Loucy (cell line): Measurements from ENCODE around the gene SFXN3.

Source experiments
- H2AFZ ChIP-seq: fragments of 200-600 bp; sonication (generic); 2 replicates; pipeline ENCODE4 v1.6.0; 2016; ENCODE audit warnings: antibody characterized with exemption, mild to moderate bottlenecking, low read length, moderate library complexity
- H3F3A ChIP-seq: fragments of 200-600 bp; 2 replicates; pipeline ENCODE4 v1.6.0; 2016; ENCODE audit warnings: antibody characterized with exemption, low read depth, mild to moderate bottlenecking
- H3K27me3 ChIP-seq: fragments of 200-600 bp; sonication (generic); 2 replicates; pipeline ENCODE4 v1.6.1; 2014; ENCODE audit warnings: low read length, mild to moderate bottlenecking; ENCODE audit not compliant: insufficient read depth, poor library complexity, severe bottlenecking
- H3K36me3 ChIP-seq: fragments of 200-600 bp; sonication (generic); 2 replicates; pipeline ENCODE4 v1.6.1; 2016; ENCODE audit warnings: low read length; ENCODE audit not compliant: insufficient read depth
- H3K4me1 ChIP-seq: fragments of 200-600 bp; sonication (generic); 2 replicates; pipeline ENCODE4 v1.5.1; 2014; ENCODE audit warnings: low read length, mild to moderate bottlenecking; ENCODE audit not compliant: insufficient read depth, poor library complexity, severe bottlenecking
- H3K4me2 ChIP-seq: fragments of 200-600 bp; sonication (generic); 2 replicates; pipeline ENCODE4 v1.6.0; 2014; ENCODE audit warnings: antibody characterized with exemption, low read length, low read depth, mild to moderate bottlenecking; ENCODE audit not compliant: poor library complexity, severe bottlenecking
- H3K4me3 ChIP-seq: fragments of 200-600 bp; sonication (generic); 2 replicates; pipeline ENCODE4 v1.5.1; 2014; ENCODE audit warnings: low read length, mild to moderate bottlenecking, mixed read lengths; ENCODE audit not compliant: poor library complexity, severe bottlenecking
- H3K79me2 ChIP-seq: fragments of 200-600 bp; sonication (generic); 2 replicates; pipeline ENCODE4 v1.6.1; 2014; ENCODE audit warnings: low read length; ENCODE audit not compliant: insufficient read depth
- H3K9ac ChIP-seq: fragments of 200-600 bp; sonication (generic); 2 replicates; pipeline ENCODE4 v1.6.0; 2014; ENCODE audit warnings: mild to moderate bottlenecking, low read depth, low read length, moderate library complexity; ENCODE audit not compliant: poor library complexity, severe bottlenecking
- H3K9me2 ChIP-seq: fragments of 200-600 bp; sonication (generic); replicated peaks from 2 replicates; pipeline ENCODE4 v1.6.1; 2016; ENCODE audit warnings: low read depth, low read length, mixed read lengths
- H3K9me3 ChIP-seq: fragments of 200-600 bp; sonication (generic); 2 replicates; pipeline ENCODE4 v1.6.1; 2014; ENCODE audit warnings: mild to moderate bottlenecking, antibody characterized with exemption, low read length, low read depth; ENCODE audit not compliant: insufficient read depth
- H4K20me1 ChIP-seq: fragments of 200-600 bp; sonication (generic); 2 replicates; pipeline ENCODE4 v1.6.0; 2014; ENCODE audit warnings: antibody characterized with exemption, low read length, mild to moderate bottlenecking; ENCODE audit not compliant: insufficient read depth, poor library complexity, severe bottlenecking
- EZH2phosphoT487 ChIP-seq: fragments of 200-600 bp; IDR thresholded peaks from 2 replicates; pipeline ENCODE4 v1.6.1; 2018; ENCODE audit warnings: antibody characterized with exemption, mild to moderate bottlenecking, moderate library complexity, borderline replicate concordance
- TF ChIP-seq, protein P1 (sequence below): fragments of 200-600 bp; sonication (generic); conservative IDR thresholded peaks from 2 replicates; pipeline ENCODE4 v1.5.1; 2014; ENCODE audit warnings: mild to moderate bottlenecking, antibody characterized with exemption, low read length

The SFXN3 gene

DNA sequence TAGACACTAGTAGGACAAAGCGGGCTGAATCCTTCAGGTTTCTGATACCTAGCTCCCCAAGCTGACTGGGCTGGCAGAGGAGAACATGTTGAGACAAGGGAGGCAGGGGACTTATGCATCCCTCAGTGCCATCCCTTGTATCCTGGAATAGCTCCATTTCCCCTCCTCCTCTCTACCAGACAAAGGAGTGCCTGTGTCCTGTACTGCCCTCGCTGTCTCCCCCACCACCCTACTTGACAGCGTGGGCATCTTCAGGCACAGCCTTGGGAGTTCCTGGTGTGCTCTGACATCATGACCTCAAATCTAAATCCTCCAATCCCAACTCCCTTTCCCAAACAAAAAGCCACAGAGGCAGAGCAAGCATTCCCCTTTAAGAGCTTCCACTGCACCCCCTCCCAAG is 9.0 kb downstream of the SFXN3 start:
- Histone ChIP-seq H3K4me2 (no peak overlapping the region), H3K4me3 (no peak overlapping the region), H3K9ac (no peak overlapping the region), H3K9me2 (no peaks in the 10 kb centered on the region), H3K4me1 (peaks cover 22% of the 10 kb centered on the region), H3K36me3 (peaks cover 12% of the 10 kb centered on the region; the same call in 1 of the 2 replicates), H3F3A (peaks cover 5% of the 10 kb centered on the region; the same call in 1 of the 2 replicates), H3K27me3 (no peaks in the 10 kb centered on the region), H2AFZ (no peak overlapping the region), H3K9me3 (no peaks in the 10 kb centered on the region), H4K20me1 (no peaks in the 10 kb centered on the region), H3K79me2 (no peaks in the 10 kb centered on the region; the same call in 1 of the 2 replicates)
- TF ChIP-seq, protein P1, sequence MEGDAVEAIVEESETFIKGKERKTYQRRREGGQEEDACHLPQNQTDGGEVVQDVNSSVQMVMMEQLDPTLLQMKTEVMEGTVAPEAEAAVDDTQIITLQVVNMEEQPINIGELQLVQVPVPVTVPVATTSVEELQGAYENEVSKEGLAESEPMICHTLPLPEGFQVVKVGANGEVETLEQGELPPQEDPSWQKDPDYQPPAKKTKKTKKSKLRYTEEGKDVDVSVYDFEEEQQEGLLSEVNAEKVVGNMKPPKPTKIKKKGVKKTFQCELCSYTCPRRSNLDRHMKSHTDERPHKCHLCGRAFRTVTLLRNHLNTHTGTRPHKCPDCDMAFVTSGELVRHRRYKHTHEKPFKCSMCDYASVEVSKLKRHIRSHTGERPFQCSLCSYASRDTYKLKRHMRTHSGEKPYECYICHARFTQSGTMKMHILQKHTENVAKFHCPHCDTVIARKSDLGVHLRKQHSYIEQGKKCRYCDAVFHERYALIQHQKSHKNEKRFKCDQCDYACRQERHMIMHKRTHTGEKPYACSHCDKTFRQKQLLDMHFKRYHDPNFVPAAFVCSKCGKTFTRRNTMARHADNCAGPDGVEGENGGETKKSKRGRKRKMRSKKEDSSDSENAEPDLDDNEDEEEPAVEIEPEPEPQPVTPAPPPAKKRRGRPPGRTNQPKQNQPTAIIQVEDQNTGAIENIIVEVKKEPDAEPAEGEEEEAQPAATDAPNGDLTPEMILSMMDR = no peak
- no peak for TF ChIP-seq EZH2phosphoT487

DNA sequence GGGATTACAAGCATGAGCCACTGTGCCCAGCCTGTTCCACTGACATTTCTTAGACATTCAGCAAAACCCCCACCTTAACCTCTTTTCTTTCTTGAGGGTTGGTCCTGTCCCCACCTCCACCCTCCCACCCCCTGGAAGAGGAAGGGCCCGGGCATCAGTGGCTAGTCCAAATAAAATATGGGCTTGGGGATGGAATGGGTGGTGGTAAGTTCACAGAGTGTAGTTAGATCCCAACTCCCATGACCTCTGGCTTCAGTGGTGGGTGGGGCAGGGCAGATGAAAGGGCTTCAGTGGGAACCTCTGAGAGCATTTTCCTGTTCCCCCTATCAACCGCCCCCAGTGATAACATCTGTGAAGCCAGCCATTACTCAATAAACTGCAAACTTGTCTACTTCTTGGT is 9.8 kb downstream of the SFXN3 start:
- no peaks in the 10 kb centered on the region for H3K9me2 ChIP-seq
- H4K20me1 ChIP-seq = no peaks in the 10 kb centered on the region
- TF ChIP-seq, protein P1 = no peak
- no peak for TF ChIP-seq EZH2phosphoT487
- H3K4me2 ChIP-seq = no peak overlapping the region
- H3K27me3 ChIP-seq = no peaks in the 10 kb centered on the region
- no peaks in the 10 kb centered on the region for H3K9me3 ChIP-seq
- peaks cover 5% of the 10 kb centered on the region; the same call in 1 of the 2 replicates for H3F3A ChIP-seq
- no peak overlapping the region for H3K4me3 ChIP-seq
- H2AFZ ChIP-seq = no peak overlapping the region
- no peaks in the 10 kb centered on the region; the same call in 1 of the 2 replicates for H3K79me2 ChIP-seq
- H3K9ac ChIP-seq = no peak overlapping the region
- H3K36me3 ChIP-seq = peaks cover 12% of the 10 kb centered on the region; the same call in 1 of the 2 replicates
- peaks cover 22% of the 10 kb centered on the region for H3K4me1 ChIP-seq

DNA sequence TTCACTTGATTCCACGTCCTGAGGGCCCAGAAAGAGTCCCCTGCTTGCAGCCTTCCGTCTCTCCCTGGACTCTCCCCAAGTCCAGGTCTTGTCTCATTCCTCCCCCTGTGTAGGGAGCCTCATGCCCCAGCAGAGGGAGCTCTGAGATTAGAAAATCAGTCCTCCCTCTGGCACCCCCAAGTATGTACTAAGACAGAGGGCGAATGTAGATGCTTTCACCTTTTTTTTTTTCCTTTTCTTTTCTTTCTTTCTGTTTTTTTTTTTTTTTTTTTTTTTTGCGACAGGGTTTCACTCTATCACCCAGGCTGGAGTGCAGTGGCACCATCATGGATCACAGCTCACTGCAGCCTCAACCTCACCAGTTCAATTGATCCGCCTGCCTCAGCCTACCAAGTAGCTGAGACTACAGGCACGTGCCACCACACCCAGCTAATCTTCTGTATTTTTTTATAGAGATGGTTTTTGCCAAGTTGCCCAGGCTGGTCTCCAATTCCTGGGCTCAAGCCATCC is 10.3 kb downstream of the SFXN3 start:
- Histone ChIP-seq H3K9ac (no peak overlapping the region), H3K9me3 (no peaks in the 10 kb centered on the region), H3K4me2 (peak overlapping the region; percentile 10), H3K27me3 (no peaks in the 10 kb centered on the region), H3K79me2 (no peaks in the 10 kb centered on the region; the same call in 1 of the 2 replicates), H3F3A (peaks cover 5% of the 10 kb centered on the region; the same call in 1 of the 2 replicates), H3K4me3 (no peak overlapping the region), H3K36me3 (peaks cover 12% of the 10 kb centered on the region; the same call in 1 of the 2 replicates), H2AFZ (no peak overlapping the region), H3K9me2 (no peaks in the 10 kb centered on the region), H4K20me1 (no peaks in the 10 kb centered on the region), H3K4me1 (peaks cover 22% of the 10 kb centered on the region)
- TF ChIP-seq, protein P1 = peak; percentile 87
- TF ChIP-seq EZH2phosphoT487 = no peak
